SK-N-SH (cell line): Measurements from ENCODE around the gene ADGRL3. TPM values are rescaled to one million over a fixed set of nuclear protein-coding genes. Genes with fewer than 3 reads are reported as not detected.

Experiments used
- CTCF ChIA-PET: fragments of 300-600, 350-600 bp; formaldehyde crosslinking; extraction: SDS; loops from one replicate; lab custom pipeline; 2021; lab: Yijun Ruan, JAX
- POLR2A ChIA-PET: fragments of 350-600 bp; sonication (Branson Sonifier 250); formaldehyde crosslinking; extraction: SDS; loops from one replicate; lab custom pipeline; 2020; ENCODE audit warnings: antibody characterized with exemption, inconsistent platforms; lab: Yijun Ruan, JAX
- DNase-seq: peaks from one replicate; pipeline ENCODE4 v3.0.0; 2012
- H2AFZ ChIP-seq: fragments of 200-600 bp; sonication (generic); 2 replicates; pipeline ENCODE4 v1.8.1; 2016; ENCODE audit warnings: antibody characterized with exemption, mild to moderate bottlenecking, low read depth
- H3F3A ChIP-seq: fragments of 200-600 bp; sonication (generic); replicated peaks from 2 replicates; pipeline ENCODE3; 2016; ENCODE audit warnings: antibody characterized with exemption, mild to moderate bottlenecking; ENCODE audit not compliant: insufficient read depth
- H3K27ac ChIP-seq, 2 experiments: fragments of 200-500 bp in 1 of 2; fragments of 200-600 bp in 1 of 2; sonication (Bioruptor generic) in 1 of 2; sonication (generic), shearing (Covaris generic) in 1 of 2; 2 replicates each; pipeline versions ENCODE4 v1.5.1 to v1.6.1; 2014 to 2016; ENCODE audit warnings: low read depth in 2 of 2, inconsistent platforms in 1 of 2, low read length in 1 of 2, mild to moderate bottlenecking in 1 of 2, mixed read lengths in 1 of 2
- H3K27me3 ChIP-seq: fragments of 200-600 bp; sonication (generic), shearing (Covaris generic); 2 replicates; pipeline ENCODE4 v1.6.1; 2016; ENCODE audit warnings: mixed run types; ENCODE audit not compliant: insufficient read depth
- H3K36me3 ChIP-seq, 2 experiments: fragments of 200-500 bp in 1 of 2; fragments of 200-600 bp in 1 of 2; sonication (Bioruptor generic) in 1 of 2; sonication (generic) in 1 of 2; replicated peaks in 1 of 2; 2 replicates each; pipeline versions ENCODE3 to v1.5.1; 2014 to 2016; ENCODE audit warnings: low read length in 1 of 2, mild to moderate bottlenecking in 1 of 2; ENCODE audit not compliant: insufficient read depth in 2 of 2, control insufficient read depth in 1 of 2
- H3K4me1 ChIP-seq, 2 experiments: fragments of 200-500 bp in 1 of 2; fragments of 200-600 bp in 1 of 2; sonication (Bioruptor generic) in 1 of 2; sonication (generic), shearing (Covaris generic) in 1 of 2; 2 replicates each; pipeline versions ENCODE4 v1.5.1 to v1.6.1; 2014 to 2016; ENCODE audit warnings: low read depth in 1 of 2, low read length in 1 of 2, mixed run types in 1 of 2; ENCODE audit not compliant: insufficient read depth in 2 of 2, control insufficient read depth in 1 of 2
- H3K4me2 ChIP-seq: fragments of 200-600 bp; sonication (generic), shearing (Covaris generic); 2 replicates; pipeline ENCODE4 v1.6.1; 2017; ENCODE audit warnings: mixed run types
- H3K4me3 ChIP-seq, 2 experiments: fragments of 200-500 bp in 1 of 2; fragments of 200-600 bp in 1 of 2; sonication (Bioruptor generic) in 1 of 2; sonication (generic), shearing (Covaris generic) in 1 of 2; 2 replicates each; pipeline versions ENCODE4 v1.5.1 to v1.8.1; 2014 to 2016; ENCODE audit warnings: low read depth in 2 of 2, inconsistent platforms in 1 of 2, low read length in 1 of 2, mild to moderate bottlenecking in 1 of 2, mixed read lengths in 1 of 2, moderate library complexity in 1 of 2
- H3K79me2 ChIP-seq: fragments of 200-600 bp; sonication (generic); 2 replicates; pipeline ENCODE4 v1.8.1; 2017; ENCODE audit warnings: mild to moderate bottlenecking; ENCODE audit not compliant: insufficient read depth
- H3K9ac ChIP-seq: fragments of 200-600 bp; sonication (generic); 2 replicates; pipeline ENCODE4 v1.6.1; 2017; ENCODE audit warnings: mixed run types
- H3K9me2 ChIP-seq: fragments of 200-600 bp; sonication (generic); 2 replicates; pipeline ENCODE4 v1.6.1; 2017; ENCODE audit warnings: mixed run types
- H3K9me3 ChIP-seq: fragments of 200-600 bp; sonication (generic); 2 replicates; pipeline ENCODE4 v1.6.1; 2017; ENCODE audit warnings: mixed run types, mild to moderate bottlenecking, moderate library complexity
- H4K20me1 ChIP-seq: fragments of 200-600 bp; sonication (generic); 2 replicates; pipeline ENCODE4 v1.6.1; 2017; ENCODE audit warnings: mild to moderate bottlenecking, mixed run types; ENCODE audit not compliant: insufficient read depth
- CHD2 ChIP-seq: fragments of 150-350 bp; IDR thresholded peaks from 2 replicates; pipeline ENCODE4 v1.6.1; 2018; ENCODE audit warnings: low read length; ENCODE audit not compliant: partially characterized antibody
- FOSL2 ChIP-seq: IDR thresholded peaks from 2 replicates; pipeline ENCODE4 v1.4.0; 2012; ENCODE audit warnings: low read depth, mild to moderate bottlenecking, moderate library complexity, borderline replicate concordance
- FOXJ3 ChIP-seq: sonication (generic); formaldehyde crosslinking; IDR thresholded peaks from 2 replicates; pipeline ENCODE4 v1.5.1; 2020; ENCODE audit warnings: mild to moderate bottlenecking, missing genetic modification reagents
- FOXM1 ChIP-seq: IDR thresholded peaks from 2 replicates; pipeline ENCODE4 v1.4.0; 2012; ENCODE audit warnings: low read depth, mild to moderate bottlenecking
- MAX ChIP-seq: IDR thresholded peaks from 2 replicates; pipeline ENCODE4 v1.4.0; 2012; ENCODE audit warnings: low read depth
- MEF2A ChIP-seq: IDR thresholded peaks from 2 replicates; pipeline ENCODE4 v1.4.0; 2012; ENCODE audit warnings: low read depth, borderline replicate concordance
- MXI1 ChIP-seq: IDR thresholded peaks from 2 replicates; pipeline ENCODE4 v1.6.1; 2012; ENCODE audit warnings: mild to moderate bottlenecking, low read depth, low read length, improper control_type of control experiment
- POLR2AphosphoS5 ChIP-seq: IDR thresholded peaks from 2 replicates; pipeline ENCODE4 v1.6.1; 2012; ENCODE audit warnings: low read depth, low read length
- RAD21 ChIP-seq: IDR thresholded peaks from 2 replicates; pipeline ENCODE4 v1.6.1; 2012; ENCODE audit warnings: mild to moderate bottlenecking, low read length
- RCOR1 ChIP-seq: fragments of 150-350 bp; IDR thresholded peaks from 2 replicates; pipeline ENCODE4 v1.6.1; 2017; ENCODE audit warnings: antibody characterized with exemption, low read length
- REST ChIP-seq: IDR thresholded peaks from 2 replicates; pipeline ENCODE4 v1.6.1; 2012; ENCODE audit warnings: mild to moderate bottlenecking, low read depth, low read length, moderate library complexity
- RXRA ChIP-seq: IDR thresholded peaks from 2 replicates; pipeline ENCODE4 v1.4.0; 2012; ENCODE audit warnings: low read depth, mild to moderate bottlenecking, borderline replicate concordance
- SIN3A ChIP-seq: IDR thresholded peaks from 2 replicates; pipeline ENCODE4 v1.6.1; 2012; ENCODE audit warnings: low read depth, mild to moderate bottlenecking, low read length, moderate library complexity, borderline replicate concordance
- SMC3 ChIP-seq: IDR thresholded peaks from 2 replicates; pipeline ENCODE4 v1.6.1; 2012; ENCODE audit warnings: low read depth, low read length, improper control_type of control experiment
- TAF1 ChIP-seq: IDR thresholded peaks from 2 replicates; pipeline ENCODE4 v1.6.1; 2012; ENCODE audit warnings: low read depth, mild to moderate bottlenecking, low read length, moderate library complexity, borderline replicate concordance
- TCF12 ChIP-seq: IDR thresholded peaks from 2 replicates; pipeline ENCODE4 v1.4.0; 2012
- USF1 ChIP-seq: IDR thresholded peaks from 2 replicates; pipeline ENCODE4 v1.4.0; 2012; ENCODE audit warnings: low read depth, borderline replicate concordance
- WGBS: methylation state at CpG from one replicate; pipeline ENCODE4 v1.1.6; 2017; ENCODE audit warnings: low lambda C conversion rate; 5-methylcytosine and 5-hydroxymethylcytosine counted together
- polyA plus RNA-seq, 3 experiments: library from polyadenylated mRNA; depleted of rRNA; stranded (reverse); fragments of >200 nt; gene quantifications; 2 replicates each; pipeline ENCODE4 v1.2.3, GENCODE V29; 2012
- TF ChIP-seq, protein P1 (sequence below): fragments of 150-350 bp; IDR thresholded peaks from 2 replicates; pipeline ENCODE4 v1.6.1; 2017; ENCODE audit warnings: antibody characterized with exemption, low read length, low read depth, borderline replicate concordance
- TF ChIP-seq, protein P2 (sequence below): fragments of 150-350 bp; IDR thresholded peaks from 2 replicates; pipeline ENCODE4 v1.6.1; 2016; ENCODE audit warnings: mild to moderate bottlenecking, low read depth, low read length

The ADGRL3 gene
- polyA plus RNA-seq, 1 of the 3 experiments (the other 2 are of a cell fraction): 0.03 TPM

DNA sequence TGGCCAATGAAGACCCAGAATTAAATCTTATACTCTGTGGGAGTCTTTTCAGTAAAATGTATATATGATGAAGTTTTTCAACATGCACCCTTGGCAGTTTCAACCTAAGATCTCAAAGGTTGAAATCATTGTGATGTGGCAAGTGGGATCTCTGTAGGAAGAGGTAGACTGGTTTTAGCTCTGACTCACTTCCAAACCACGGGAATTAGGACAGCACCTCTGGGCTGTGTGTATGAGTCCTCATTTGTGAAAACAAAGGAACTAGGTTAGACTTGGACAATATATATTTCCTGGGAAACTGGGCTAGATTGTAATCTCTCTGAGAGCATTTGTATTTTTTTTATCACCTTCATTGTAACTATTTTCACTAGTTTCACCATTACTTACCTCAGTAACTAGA is 333.0 kb downstream of the ADGRL3 start:
- Histone ChIP-seq H3K9me2 (no peaks in the 10 kb centered on the region), H3K4me3 (no peak overlapping the region), H3K36me3 (no peaks in the 10 kb centered on the region), H3K4me2 (no peak overlapping the region), H3K9me3 (no peaks in the 10 kb centered on the region), H3K27ac (no peak overlapping the region), H4K20me1 (no peaks in the 10 kb centered on the region), H3K79me2 (no peaks in the 10 kb centered on the region), H3K9ac (no peak overlapping the region), H3K4me1 (no peaks in the 10 kb centered on the region), H3K27me3 (no peaks in the 10 kb centered on the region), H3F3A (no peaks in the 10 kb centered on the region), H2AFZ (no peak overlapping the region)
- TF ChIP-seq REST: no peak
- TF ChIP-seq, protein P1, sequence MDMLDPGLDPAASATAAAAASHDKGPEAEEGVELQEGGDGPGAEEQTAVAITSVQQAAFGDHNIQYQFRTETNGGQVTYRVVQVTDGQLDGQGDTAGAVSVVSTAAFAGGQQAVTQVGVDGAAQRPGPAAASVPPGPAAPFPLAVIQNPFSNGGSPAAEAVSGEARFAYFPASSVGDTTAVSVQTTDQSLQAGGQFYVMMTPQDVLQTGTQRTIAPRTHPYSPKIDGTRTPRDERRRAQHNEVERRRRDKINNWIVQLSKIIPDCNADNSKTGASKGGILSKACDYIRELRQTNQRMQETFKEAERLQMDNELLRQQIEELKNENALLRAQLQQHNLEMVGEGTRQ: no peak
- TF ChIP-seq POLR2AphosphoS5: no peak
- TF ChIP-seq FOXJ3: no peak
- no peak for TF ChIP-seq SMC3
- no peak for TF ChIP-seq MAX
- TF ChIP-seq RAD21: no peak
- TF ChIP-seq FOXM1: no peak
- no peak for TF ChIP-seq USF1
- TF ChIP-seq SIN3A: no peak
- POLR2A ChIA-PET: no interaction called here
- CTCF ChIA-PET: interaction anchor here (0.9 kb wide), 1 partner anchor 27 kb away, joined by 4 read pairs; no protein-coding TSS in a partner anchor
- DNase-seq: no peak
- WGBS: 25% methylated on average over 1 of the region's 1 CpG

DNA sequence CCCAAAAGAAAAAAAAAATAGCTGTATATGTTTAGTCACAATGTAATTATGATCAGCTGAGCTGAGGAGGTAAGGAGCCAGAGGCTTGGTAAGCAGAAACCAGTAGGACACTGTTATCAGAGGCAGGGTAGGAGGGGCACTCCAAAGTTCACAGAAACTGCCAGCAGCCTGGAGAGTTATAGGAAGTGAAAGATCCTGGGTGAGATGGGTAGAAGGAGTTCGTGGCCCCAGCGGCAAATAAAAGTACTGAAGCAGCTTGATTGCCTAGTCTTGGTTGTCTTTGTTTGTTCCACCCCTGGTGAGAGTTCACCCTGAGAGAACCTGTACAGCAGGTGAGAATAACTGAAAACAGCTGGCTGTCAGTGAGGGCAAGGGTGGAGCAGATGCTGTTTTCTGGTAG is 340.8 kb downstream of the ADGRL3 start:
- Histone ChIP-seq H3K27ac (no peak overlapping the region), H3K27me3 (no peaks in the 10 kb centered on the region), H3K36me3 (no peaks in the 10 kb centered on the region), H3K9ac (no peak overlapping the region), H3K9me2 (no peaks in the 10 kb centered on the region), H3K4me1 (no peaks in the 10 kb centered on the region; a peak in 1 of 4 replicates), H3K4me2 (no peak overlapping the region), H2AFZ (no peak overlapping the region), H4K20me1 (no peaks in the 10 kb centered on the region), H3K4me3 (no peak overlapping the region), H3K79me2 (no peaks in the 10 kb centered on the region), H3K9me3 (no peaks in the 10 kb centered on the region), H3F3A (no peaks in the 10 kb centered on the region)
- 70% methylated on average over 2 of the region's 2 CpGs for WGBS
- no peak for DNase-seq
- POLR2A ChIA-PET: no interaction called here
- TF ChIP-seq RCOR1: no peak
- TF ChIP-seq FOSL2: no peak
- no peak for TF ChIP-seq RXRA
- TF ChIP-seq MAX: no peak
- TF ChIP-seq SIN3A: no peak
- TF ChIP-seq, protein P2, sequence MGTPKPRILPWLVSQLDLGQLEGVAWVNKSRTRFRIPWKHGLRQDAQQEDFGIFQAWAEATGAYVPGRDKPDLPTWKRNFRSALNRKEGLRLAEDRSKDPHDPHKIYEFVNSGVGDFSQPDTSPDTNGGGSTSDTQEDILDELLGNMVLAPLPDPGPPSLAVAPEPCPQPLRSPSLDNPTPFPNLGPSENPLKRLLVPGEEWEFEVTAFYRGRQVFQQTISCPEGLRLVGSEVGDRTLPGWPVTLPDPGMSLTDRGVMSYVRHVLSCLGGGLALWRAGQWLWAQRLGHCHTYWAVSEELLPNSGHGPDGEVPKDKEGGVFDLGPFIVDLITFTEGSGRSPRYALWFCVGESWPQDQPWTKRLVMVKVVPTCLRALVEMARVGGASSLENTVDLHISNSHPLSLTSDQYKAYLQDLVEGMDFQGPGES: no peak
- no peak for TF ChIP-seq MXI1
- TF ChIP-seq TAF1: no peak
- no peak for TF ChIP-seq RAD21
- TF ChIP-seq CHD2: no peak
- TF ChIP-seq MEF2A: no peak
- no peak for TF ChIP-seq POLR2AphosphoS5
- TF ChIP-seq TCF12: no peak
- CTCF ChIA-PET: interaction anchor here (0.9 to 1.2 kb wide), 4 partner anchors 9 to 1168 kb away, joined by 3 to 8 read pairs (median 3); no protein-coding TSS in a partner anchor
